ENCODE data around the gene MRPS6.

The MRPS6 gene

GRCh38 chr21:34133392-34133791 lies 60.0 kb downstream of the MRPS6 start:
- DNase-seq (ENCODE audit: low read depth in 2 of 2): no peak

- no peak for DNase-seq (ENCODE audit: low read depth in 2 of 2)
These were observed 60.4 kb downstream of the MRPS6 start for GRCh38 chr21:34133802-34134201.

GRCh38 chr21:34135330-34135729 lies 62.0 kb downstream of the MRPS6 start:
- no peak for DNase-seq (ENCODE audit: low read depth in 2 of 2)

- DNase-seq (ENCODE audit: low read depth in 2 of 2): no peak
These were observed 68.0 kb downstream of the MRPS6 start for GRCh38 chr21:34141373-34141772.

GRCh38 chr21:34143685-34144182 lies 70.4 kb downstream of the MRPS6 start:
- no peak for DNase-seq (ENCODE audit: low read depth in 2 of 2)

- DNase-seq (ENCODE audit: low read depth in 2 of 2): no peak
These were observed 70.8 kb downstream of the MRPS6 start for GRCh38 chr21:34144224-34144623.

- no peak for DNase-seq (ENCODE audit: low read depth in 2 of 2)
These were observed 74.5 kb downstream of the MRPS6 start for GRCh38 chr21:34147792-34148418.

GRCh38 chr21:34148419-34148804 lies 75.0 kb downstream of the MRPS6 start:
- no peak for DNase-seq (ENCODE audit: low read depth in 2 of 2)

GRCh38 chr21:34148826-34149558 lies 75.6 kb downstream of the MRPS6 start:
- DNase-seq (ENCODE audit: low read depth in 2 of 2): no peak

GRCh38 chr21:34152500-34152899 lies 79.1 kb downstream of the MRPS6 start:
- no peak for DNase-seq (ENCODE audit: low read depth in 2 of 2)

GRCh38 chr21:34154878-34155277 lies 81.5 kb downstream of the MRPS6 start:
- no peak for DNase-seq (ENCODE audit: low read depth in 2 of 2)

- no peak for DNase-seq (ENCODE audit: low read depth in 2 of 2)
These were observed 83.6 kb downstream of the MRPS6 start for GRCh38 chr21:34156957-34157356.

GRCh38 chr21:34157521-34157920 lies 84.1 kb downstream of the MRPS6 start:
- DNase-seq (ENCODE audit: low read depth in 2 of 2): no peak

- no peak for DNase-seq (ENCODE audit: low read depth in 2 of 2)
These were observed 85.8 kb downstream of the MRPS6 start for GRCh38 chr21:34158866-34159835.

GRCh38 chr21:34166468-34166867 lies 93.1 kb downstream of the MRPS6 start:
- DNase-seq (ENCODE audit: low read depth in 2 of 2): no peak

GRCh38 chr21:34170886-34171285 lies 97.5 kb downstream of the MRPS6 start:
- DNase-seq (ENCODE audit: low read depth in 2 of 2): no peak

GRCh38 chr21:34174470-34174869 lies 101.1 kb downstream of the MRPS6 start:
- DNase-seq (ENCODE audit: low read depth in 2 of 2): no peak

- DNase-seq (ENCODE audit: low read depth in 2 of 2): no peak
These were observed 103.1 kb downstream of the MRPS6 start for GRCh38 chr21:34176448-34176847.

GRCh38 chr21:34177919-34178567 lies 104.7 kb downstream of the MRPS6 start:
- DNase-seq (ENCODE audit: low read depth in 2 of 2): no peak

- no peak for DNase-seq (ENCODE audit: low read depth in 2 of 2)
These were observed 106.0 kb downstream of the MRPS6 start for GRCh38 chr21:34179204-34179935.

GRCh38 chr21:34180407-34180806 lies 107.0 kb downstream of the MRPS6 start:
- DNase-seq (ENCODE audit: low read depth in 2 of 2): no peak
